NT2/D1 (cell line): ENCODE measurements around the gene NELFB.

Experiments
- DNase-seq: peaks from one replicate; pipeline ENCODE4 v3.0.0-alpha.2; 2011; ENCODE audit warnings: low read depth, low spot score
- H3K27me3 ChIP-seq: 2 replicates; pipeline ENCODE4 v1.6.0; 2011; ENCODE audit warnings: mild to moderate bottlenecking; ENCODE audit not compliant: insufficient read length, insufficient read depth
- H3K36me3 ChIP-seq: 2 replicates; pipeline ENCODE4 v1.6.1; 2011; ENCODE audit warnings: mild to moderate bottlenecking, low read length, mixed read lengths; ENCODE audit not compliant: insufficient read depth, insufficient read length
- H3K4me1 ChIP-seq: 2 replicates; pipeline ENCODE4 v1.5.1; 2011; ENCODE audit not compliant: insufficient read depth, insufficient read length
- H3K4me3 ChIP-seq: 2 replicates; pipeline ENCODE4 v1.5.1; 2011; ENCODE audit warnings: low read depth; ENCODE audit not compliant: insufficient read length
- H3K9ac ChIP-seq: 2 replicates; pipeline ENCODE4 v1.6.0; 2011; ENCODE audit warnings: low read depth; ENCODE audit not compliant: insufficient read length
- H3K9me3 ChIP-seq: 2 replicates; pipeline ENCODE4 v1.5.1; 2011; ENCODE audit warnings: mild to moderate bottlenecking, low read length; ENCODE audit not compliant: insufficient read depth
- SUZ12 ChIP-seq: IDR thresholded peaks from 2 replicates; pipeline ENCODE4 v1.6.1; 2011; ENCODE audit not compliant: insufficient read length, insufficient read depth; ENCODE audit errors: extremely low read depth
- YY1 ChIP-seq: IDR thresholded peaks from 2 replicates; pipeline ENCODE4 v1.6.1; 2011; ENCODE audit not compliant: insufficient read length, insufficient read depth
- ZNF274 ChIP-seq: IDR thresholded peaks from 2 replicates; pipeline ENCODE4 v1.6.1; 2011; ENCODE audit warnings: mild to moderate bottlenecking, low read depth, low read length

The NELFB gene

GRCh38 chr9:137254624-137255447 is at the start of gene NELFB:
NELFB (plus strand) TSS chr9:137255327.
- TF ChIP-seq SUZ12, result no peak
- TF ChIP-seq ZNF274, result no peak
- no peak for TF ChIP-seq YY1
- peaks cover 31% of the 10 kb centered on the region for H3K4me1 ChIP-seq
- H3K36me3 ChIP-seq, result peaks cover 34% of the 10 kb centered on the region
- no peaks in the 10 kb centered on the region for H3K27me3 ChIP-seq
- H3K4me3 ChIP-seq, result peak within 1 kb of the TSS; percentile 98
- peak; percentile 67 for DNase-seq
- no peaks in the 10 kb centered on the region for H3K9me3 ChIP-seq
- H3K9ac ChIP-seq, result peak within 1 kb of the TSS; percentile 99

- peaks cover 61% of the 10 kb centered on the region for H3K36me3 ChIP-seq
- peak overlapping the region; percentile 62 for H3K9ac ChIP-seq
- H3K4me1 ChIP-seq, result peaks cover 15% of the 10 kb centered on the region
- DNase-seq, result no peak
- no peaks in the 10 kb centered on the region for H3K27me3 ChIP-seq
- TF ChIP-seq SUZ12 (no peak), ZNF274 (no peak), YY1 (no peak)
- H3K4me3 ChIP-seq, result peak overlapping the region; percentile 99
- H3K9me3 ChIP-seq, result no peaks in the 10 kb centered on the region
Observed at GRCh38 chr9:137206602-137207001, 48.5 kb upstream of the NELFB start.

- no peaks in the 10 kb centered on the region for H3K9me3 ChIP-seq
- no peaks in the 10 kb centered on the region for H3K27me3 ChIP-seq
- TF ChIP-seq ZNF274 (no peak), SUZ12 (no peak), YY1 (no peak)
- H3K4me1 ChIP-seq, result peaks cover 14% of the 10 kb centered on the region
- no peak for DNase-seq
- H3K9ac ChIP-seq, result no peak overlapping the region
- peaks cover 94% of the 10 kb centered on the region for H3K36me3 ChIP-seq
- no peak overlapping the region for H3K4me3 ChIP-seq
Observed at GRCh38 chr9:137211532-137211931, 43.6 kb upstream of the NELFB start.

GRCh38 chr9:137212520-137212919 is 42.6 kb upstream of the NELFB start:
- H3K27me3 ChIP-seq, result no peaks in the 10 kb centered on the region
- no peak overlapping the region for H3K4me3 ChIP-seq
- H3K9me3 ChIP-seq, result no peaks in the 10 kb centered on the region
- peaks cover 94% of the 10 kb centered on the region for H3K36me3 ChIP-seq
- H3K4me1 ChIP-seq, result peaks cover 7% of the 10 kb centered on the region
- DNase-seq, result no peak
- TF ChIP-seq YY1, result no peak
- no peak for TF ChIP-seq SUZ12
- no peak for TF ChIP-seq ZNF274
- no peak overlapping the region for H3K9ac ChIP-seq

GRCh38 chr9:137213160-137214060 is 41.7 kb upstream of the NELFB start:
- Histone ChIP-seq H3K36me3 (peaks cover 97% of the 10 kb centered on the region), H3K4me1 (peaks cover 9% of the 10 kb centered on the region), H3K27me3 (no peaks in the 10 kb centered on the region), H3K9me3 (no peaks in the 10 kb centered on the region), H3K4me3 (no peak overlapping the region), H3K9ac (no peak overlapping the region)
- TF ChIP-seq SUZ12 (no peak), ZNF274 (no peak), YY1 (no peak)
- no peak for DNase-seq

- H3K9ac ChIP-seq, result no peak overlapping the region
- TF ChIP-seq SUZ12, result no peak
- no peak for TF ChIP-seq YY1
- no peak for TF ChIP-seq ZNF274
- peaks cover 18% of the 10 kb centered on the region for H3K4me1 ChIP-seq
- DNase-seq, result no peak
- H3K9me3 ChIP-seq, result no peaks in the 10 kb centered on the region
- no peaks in the 10 kb centered on the region for H3K27me3 ChIP-seq
- H3K4me3 ChIP-seq, result no peak overlapping the region
- peaks cover 94% of the 10 kb centered on the region for H3K36me3 ChIP-seq
Observed at GRCh38 chr9:137214620-137215019, 40.5 kb upstream of the NELFB start.
